Keratinocyte (primary cell): ENCODE measurements around the gene ATP2A3. TPM values are rescaled to one million over a fixed set of nuclear protein-coding genes. Genes with fewer than 3 reads are reported as not detected.

Experiments used
- DNase-seq: peaks from one replicate; pipeline ENCODE4 v3.0.0-alpha.2; 2011; ENCODE audit warnings: low read depth, missing footprints, low spot score
- FAIRE-seq: peaks from 2 replicates; lab custom pipeline; 2011; peaks lifted over from hg19 to GRCh38; lab: Jason Lieb, UNC
- H2AFZ ChIP-seq: 2 replicates; pipeline ENCODE4 v1.6.0; 2012; ENCODE audit warnings: low read length, control low read depth, inconsistent platforms; ENCODE audit not compliant: control insufficient read depth
- H3K27ac ChIP-seq: 2 replicates; pipeline ENCODE4 v1.5.1; 2011; ENCODE audit warnings: low read length; ENCODE audit not compliant: control insufficient read depth, insufficient read depth
- H3K27me3 ChIP-seq: 3 replicates; pipeline ENCODE4 v1.6.0; 2011; ENCODE audit warnings: low read length; ENCODE audit not compliant: control insufficient read depth, insufficient read depth; ENCODE audit errors: extremely low read depth
- H3K36me3 ChIP-seq, 2 experiments: 2 replicates in 1 of 2; 3 replicates in 1 of 2; pipeline ENCODE4 v1.5.1; 2011; ENCODE audit warnings: low read length in 2 of 2, mild to moderate bottlenecking in 1 of 2; ENCODE audit not compliant: control insufficient read depth in 2 of 2, insufficient read depth in 2 of 2; ENCODE audit errors: extremely low read depth in 1 of 2
- H3K4me1 ChIP-seq: 3 replicates; pipeline ENCODE4 v1.5.1; 2011; ENCODE audit warnings: low read length; ENCODE audit not compliant: control insufficient read depth, insufficient read depth; ENCODE audit errors: extremely low read depth
- H3K4me2 ChIP-seq: 3 replicates; pipeline ENCODE4 v1.6.0; 2011; ENCODE audit warnings: low read depth, low read length; ENCODE audit not compliant: control insufficient read depth, insufficient read depth; ENCODE audit errors: extremely low read depth
- H3K4me3 ChIP-seq, 3 experiments: fragments of 200-600 bp in 1 of 3; sonication (generic) in 1 of 3; 2 replicates in 2 of 3; 3 replicates in 1 of 3; pipeline ENCODE4 v1.5.1; 2011 to 2016; ENCODE audit warnings: low read length in 3 of 3, mild to moderate bottlenecking in 3 of 3, control low read depth in 2 of 3, inconsistent platforms in 1 of 3, low read depth in 1 of 3, mixed read lengths in 1 of 3, mixed run types in 1 of 3, moderate library complexity in 1 of 3; ENCODE audit not compliant: control insufficient read depth in 2 of 3, insufficient read depth in 2 of 3; ENCODE audit errors: extremely low read depth in 1 of 3
- H3K79me2 ChIP-seq: 2 replicates; pipeline ENCODE4 v1.6.0; 2012; ENCODE audit warnings: low read length; ENCODE audit not compliant: control insufficient read depth, insufficient read depth
- H3K9ac ChIP-seq: 3 replicates; pipeline ENCODE4 v1.6.0; 2011; ENCODE audit warnings: low read length; ENCODE audit not compliant: control insufficient read depth, insufficient read depth; ENCODE audit errors: extremely low read depth
- H3K9me1 ChIP-seq: 3 replicates; pipeline ENCODE4 v1.6.0; 2011; ENCODE audit warnings: low read length; ENCODE audit not compliant: control insufficient read depth, insufficient read depth; ENCODE audit errors: extremely low read depth
- H3K9me3 ChIP-seq: 2 replicates; pipeline ENCODE4 v1.5.1; 2012; ENCODE audit warnings: low read depth, low read length; ENCODE audit not compliant: control insufficient read depth
- H4K20me1 ChIP-seq: 3 replicates; pipeline ENCODE4 v1.6.0; 2011; ENCODE audit warnings: low read length; ENCODE audit not compliant: control insufficient read depth, insufficient read depth; ENCODE audit errors: extremely low read depth
- CTCF ChIP-seq, 3 experiments: IDR thresholded peaks in 1 of 3; conservative IDR thresholded peaks in 1 of 3; optimal IDR thresholded peaks in 1 of 3; 2 replicates in 2 of 3; 3 replicates in 1 of 3; pipeline versions ENCODE3 to v1.5.1; 2011; ENCODE audit warnings: low read length in 3 of 3, mild to moderate bottlenecking in 3 of 3, moderate library complexity in 2 of 3, control low read depth in 1 of 3, inconsistent platforms in 1 of 3; ENCODE audit not compliant: insufficient read depth in 2 of 3; ENCODE audit errors: extremely low read depth in 1 of 3
- EZH2 ChIP-seq: IDR thresholded peaks from one replicate; pipeline ENCODE4 v1.6.1; 2012; ENCODE audit warnings: inconsistent platforms, mild to moderate bottlenecking, low read length, moderate library complexity
- dilution Hi-C: fragments of 300-500 bp; cut with MboI; formaldehyde crosslinking; loops from one replicate; pipeline ENCODE4 v1.7.0; 2020; ENCODE audit warnings: low sequenced_read_pairs; ENCODE audit not compliant: extremely low pct_ligation_motif_present
- polyA plus RNA-seq, 5 experiments: library from polyadenylated mRNA; depleted of rRNA in 3 of 5; stranded (reverse) in 3 of 5; stranded (forward) in 1 of 5; unstranded in 1 of 5; fragments of >200 nt; gene quantifications; 1 replicate in 1 of 5; 2 replicates in 3 of 5; 3 replicates in 1 of 5; pipeline versions ENCODE4 v1.2.1 to v1.2.3, GENCODE V29; 2011 to 2012; ENCODE audit warnings: missing spikeins in 2 of 5, low read depth in 1 of 5, low replicate concordance in 1 of 5

ATP2A3 gene
- polyA plus RNA-seq, 1 donor (not counting 4 experiments of a cell fraction or from before 2014, with no cell fraction given), result 0.13 TPM

- FAIRE-seq, result peak; percentile 79
- DNase-seq, result peak; percentile 54
- H3K4me2 ChIP-seq, result peak overlapping the region; percentile 49
Measured at GRCh38 chr17:3890082-3890877, 74.0 kb downstream of the ATP2A3 start.

GRCh38 chr17:3889325-3890012, 74.8 kb downstream of the ATP2A3 start:
- no peaks in the 10 kb centered on the region for H3K79me2 ChIP-seq
- H3K27ac ChIP-seq, result peak overlapping the region; percentile 75
- peak overlapping the region; percentile 64 for H3K9ac ChIP-seq
- H4K20me1 ChIP-seq, result no peaks in the 10 kb centered on the region
- no peaks in the 10 kb centered on the region for H3K9me3 ChIP-seq
- no peak for DNase-seq
- H3K4me1 ChIP-seq, result peaks cover 45% of the 10 kb centered on the region
- no peak overlapping the region for H3K4me3 ChIP-seq
- H3K4me2 ChIP-seq, result peak overlapping the region; percentile 49
- TF ChIP-seq CTCF (optimal IDR thresholded peaks at IDR 0.05 in 1 of 3, IDR thresholded peaks at IDR 0.05 in 1 of 3, conservative IDR thresholded peaks at IDR 0.05 in 1 of 3; ENCODE audit: extremely low read depth in 1 of 3, insufficient read depth in 2 of 3, low read length in 3 of 3) (no peak), EZH2 (no peak)
- dilution Hi-C loops, result no loop called here
- H3K27me3 ChIP-seq, result no peaks in the 10 kb centered on the region
- FAIRE-seq, result no peak
- no peaks in the 10 kb centered on the region for H3K36me3 ChIP-seq
- H3K9me1 ChIP-seq, result no peaks in the 10 kb centered on the region
- peak overlapping the region; percentile 41 for H2AFZ ChIP-seq

More at GRCh38 chr17:3890082-3890877, 74.0 kb downstream of the ATP2A3 start:
- H3K4me3 ChIP-seq, result no peak overlapping the region
- no peaks in the 10 kb centered on the region for H3K36me3 ChIP-seq
- peak overlapping the region; percentile 75 for H3K27ac ChIP-seq
- no peak for TF ChIP-seq CTCF (optimal IDR thresholded peaks at IDR 0.05 in 1 of 3, IDR thresholded peaks at IDR 0.05 in 1 of 3, conservative IDR thresholded peaks at IDR 0.05 in 1 of 3; ENCODE audit: extremely low read depth in 1 of 3, insufficient read depth in 2 of 3, low read length in 3 of 3)
- TF ChIP-seq EZH2, result no peak
- H3K9ac ChIP-seq, result peak overlapping the region; percentile 64
- peaks cover 53% of the 10 kb centered on the region for H3K4me1 ChIP-seq
- H3K9me1 ChIP-seq, result no peaks in the 10 kb centered on the region
- dilution Hi-C loops, result no loop called here
- H4K20me1 ChIP-seq, result no peaks in the 10 kb centered on the region
- no peaks in the 10 kb centered on the region for H3K9me3 ChIP-seq
- H2AFZ ChIP-seq, result peak overlapping the region; percentile 41
- no peaks in the 10 kb centered on the region for H3K27me3 ChIP-seq
- no peaks in the 10 kb centered on the region for H3K79me2 ChIP-seq
